ENCODE results near the gene CTNNA3. TPM values are rescaled to one million over a fixed set of nuclear protein-coding genes. Genes with fewer than 3 reads are reported as not detected.

Gene CTNNA3
- total RNA-seq, 1 experiment from 2014 or later = 0.32 TPM

DNA sequence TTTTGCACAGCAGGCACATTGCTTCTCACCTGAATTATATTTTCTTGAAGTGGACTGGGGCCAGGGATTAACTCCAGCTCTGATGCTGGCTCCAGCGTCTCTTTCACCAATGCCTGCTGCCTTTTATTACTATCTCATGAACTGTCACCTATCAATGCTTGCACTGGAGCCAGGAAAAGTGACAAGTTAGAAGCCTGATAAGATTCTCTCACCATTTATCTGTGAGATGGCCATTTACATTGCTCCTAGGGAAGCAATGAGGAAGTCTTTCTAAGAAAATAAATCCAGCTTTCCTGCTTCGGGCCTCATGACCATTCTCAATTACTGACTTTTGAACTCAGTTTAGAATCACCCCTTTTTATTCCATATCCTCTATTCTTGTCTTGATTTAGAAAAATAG, 818.6 kb downstream of the CTNNA3 start:
- DNase-seq (ENCODE audit: low read depth, low spot score) (no peak), ATAC-seq (no peak)
- no peaks in the 10 kb centered on the region for H4K20me1 ChIP-seq (ENCODE audit: insufficient read depth)
- H3K4me3 ChIP-seq (replicated peaks in 1 of 2; ENCODE audit: low read depth in 1 of 2, low read length in 2 of 2) = no peak overlapping the region
- H3K27me3 ChIP-seq (ENCODE audit: insufficient read depth, low read length) = no peaks in the 10 kb centered on the region
- H3K9me2 ChIP-seq (ENCODE audit: insufficient read depth) = no peaks in the 10 kb centered on the region
- H3K9ac ChIP-seq (ENCODE audit: low read length) = no peak overlapping the region
- no peak overlapping the region for H3K4me2 ChIP-seq (ENCODE audit: low read length)
- H3K4me1 ChIP-seq (ENCODE audit: control insufficient read depth in 1 of 2, insufficient read depth in 2 of 2, low read length in 2 of 2) = no peaks in the 10 kb centered on the region
- ChIA-PET CTCF (no interaction called here), POLR2A (no interaction called here), RAD21 (ENCODE audit: low non-redundant PET in 1 of 2, low total read pairs in 2 of 2, uncharacterized antibody in 2 of 2, unreplicated experiment in 2 of 2) (no interaction called here)
- intact Hi-C loops (cut with micrococcal nuclease) = no loop called here
- no peaks in the 10 kb centered on the region for H3K36me3 ChIP-seq (ENCODE audit: control insufficient read depth in 1 of 2, insufficient read depth in 2 of 2, low read length in 2 of 2)
- TF ChIP-seq TCF7L2 (IDR thresholded peaks at IDR 0.05; ENCODE audit: borderline replicate concordance, extremely low read depth, insufficient read depth, insufficient read length) (no peak), ELF1 (IDR thresholded peaks at IDR 0.05; ENCODE audit: borderline replicate concordance, low read depth) (no peak), ZFX (IDR thresholded peaks at IDR 0.05) (no peak), YY1 (IDR thresholded peaks at IDR 0.05; ENCODE audit: extremely low read depth, insufficient replicate concordance, low read depth, low read length) (no peak), SRF (IDR thresholded peaks at IDR 0.05; ENCODE audit: low read depth) (no peak), EGR1 (IDR thresholded peaks at IDR 0.05; ENCODE audit: low read depth) (no peak), SP1 (IDR thresholded peaks at IDR 0.05; ENCODE audit: low read depth) (no peak), ZNF274 (IDR thresholded peaks at IDR 0.05; ENCODE audit: low read depth, low read length) (no peak), FOSL1 (IDR thresholded peaks at IDR 0.05; ENCODE audit: low read depth) (no peak), JUND (IDR thresholded peaks at IDR 0.05) (no peak), EZH2phosphoT487 (IDR thresholded peaks at IDR 0.05; ENCODE audit: borderline replicate concordance) (no peak), CEBPB (IDR thresholded peaks at IDR 0.05; ENCODE audit: low read depth) (no peak), ATF3 (IDR thresholded peaks at IDR 0.05) (no peak), RAD21 (IDR thresholded peaks at IDR 0.05; ENCODE audit: low read depth) (no peak), POLR2A (IDR thresholded peaks at IDR 0.05; ENCODE audit: borderline replicate concordance, extremely low read depth, insufficient read depth, insufficient read length) (no peak), CBX3 (IDR thresholded peaks at IDR 0.05; ENCODE audit: low read depth) (no peak), EZH2 (IDR thresholded peaks at IDR 0.05) (no peak), SIN3A (IDR thresholded peaks at IDR 0.05; ENCODE audit: low read depth) (no peak)
- TF ChIP-seq, protein P1, sequence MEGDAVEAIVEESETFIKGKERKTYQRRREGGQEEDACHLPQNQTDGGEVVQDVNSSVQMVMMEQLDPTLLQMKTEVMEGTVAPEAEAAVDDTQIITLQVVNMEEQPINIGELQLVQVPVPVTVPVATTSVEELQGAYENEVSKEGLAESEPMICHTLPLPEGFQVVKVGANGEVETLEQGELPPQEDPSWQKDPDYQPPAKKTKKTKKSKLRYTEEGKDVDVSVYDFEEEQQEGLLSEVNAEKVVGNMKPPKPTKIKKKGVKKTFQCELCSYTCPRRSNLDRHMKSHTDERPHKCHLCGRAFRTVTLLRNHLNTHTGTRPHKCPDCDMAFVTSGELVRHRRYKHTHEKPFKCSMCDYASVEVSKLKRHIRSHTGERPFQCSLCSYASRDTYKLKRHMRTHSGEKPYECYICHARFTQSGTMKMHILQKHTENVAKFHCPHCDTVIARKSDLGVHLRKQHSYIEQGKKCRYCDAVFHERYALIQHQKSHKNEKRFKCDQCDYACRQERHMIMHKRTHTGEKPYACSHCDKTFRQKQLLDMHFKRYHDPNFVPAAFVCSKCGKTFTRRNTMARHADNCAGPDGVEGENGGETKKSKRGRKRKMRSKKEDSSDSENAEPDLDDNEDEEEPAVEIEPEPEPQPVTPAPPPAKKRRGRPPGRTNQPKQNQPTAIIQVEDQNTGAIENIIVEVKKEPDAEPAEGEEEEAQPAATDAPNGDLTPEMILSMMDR (IDR thresholded peaks at IDR 0.05 in 2 of 3, conservative IDR thresholded peaks at IDR 0.05 in 1 of 3; ENCODE audit: borderline replicate concordance in 1 of 3, insufficient read depth in 1 of 3, low read depth in 2 of 3, low read length in 2 of 3) = no peak
- H3K9me3 ChIP-seq (ENCODE audit: control insufficient read depth in 1 of 2, insufficient read depth in 1 of 2, low read depth in 1 of 2, low read length in 2 of 2) = no peaks in the 10 kb centered on the region
- H2AFZ ChIP-seq (ENCODE audit: low read depth, low read length, poor library complexity, severe bottlenecking) = no peak overlapping the region
- H3K27ac ChIP-seq (ENCODE audit: low read depth, low read length) = no peak overlapping the region
- no TSS peak for BruUV-seq (replicated peaks)
- H3K79me2 ChIP-seq (ENCODE audit: insufficient read depth, low read length) = no peaks in the 10 kb centered on the region
